ENCODE results near the gene BRIP1.

Gene BRIP1

GRCh38 chr17:61757168-61757567 lies 106.2 kb downstream of the BRIP1 start:
- no peak overlapping the region for H3K27ac ChIP-seq (ENCODE audit: extremely low read depth, low read depth, low read length)
- H3K9me3 ChIP-seq (ENCODE audit: control insufficient read depth, insufficient read depth, low read depth, low read length) = no peaks in the 10 kb centered on the region
- POLR2A ChIA-PET = interaction anchor here (0.6 kb wide), 1 partner anchor 77 kb away, joined by 3 read pairs; no protein-coding TSS in a partner anchor
- TF ChIP-seq, protein P1, sequence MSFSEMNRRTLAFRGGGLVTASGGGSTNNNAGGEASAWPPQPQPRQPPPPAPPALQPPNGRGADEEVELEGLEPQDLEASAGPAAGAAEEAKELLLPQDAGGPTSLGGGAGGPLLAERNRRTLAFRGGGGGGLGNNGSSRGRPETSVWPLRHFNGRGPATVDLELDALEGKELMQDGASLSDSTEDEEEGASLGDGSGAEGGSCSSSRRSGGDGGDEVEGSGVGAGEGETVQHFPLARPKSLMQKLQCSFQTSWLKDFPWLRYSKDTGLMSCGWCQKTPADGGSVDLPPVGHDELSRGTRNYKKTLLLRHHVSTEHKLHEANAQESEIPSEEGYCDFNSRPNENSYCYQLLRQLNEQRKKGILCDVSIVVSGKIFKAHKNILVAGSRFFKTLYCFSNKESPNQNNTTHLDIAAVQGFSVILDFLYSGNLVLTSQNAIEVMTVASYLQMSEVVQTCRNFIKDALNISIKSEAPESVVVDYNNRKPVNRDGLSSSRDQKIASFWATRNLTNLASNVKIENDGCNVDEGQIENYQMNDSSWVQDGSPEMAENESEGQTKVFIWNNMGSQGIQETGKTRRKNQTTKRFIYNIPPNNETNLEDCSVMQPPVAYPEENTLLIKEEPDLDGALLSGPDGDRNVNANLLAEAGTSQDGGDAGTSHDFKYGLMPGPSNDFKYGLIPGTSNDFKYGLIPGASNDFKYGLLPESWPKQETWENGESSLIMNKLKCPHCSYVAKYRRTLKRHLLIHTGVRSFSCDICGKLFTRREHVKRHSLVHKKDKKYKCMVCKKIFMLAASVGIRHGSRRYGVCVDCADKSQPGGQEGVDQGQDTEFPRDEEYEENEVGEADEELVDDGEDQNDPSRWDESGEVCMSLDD (tag by site-specific recombination; IDR thresholded peaks at IDR 0.05) = no peak
- TF ChIP-seq GLIS1 (tag by site-specific recombination; IDR thresholded peaks at IDR 0.05) = no peak
- no peak for TF ChIP-seq ZNF138 (tag by site-specific recombination; IDR thresholded peaks at IDR 0.05; ENCODE audit: borderline replicate concordance)
- TF ChIP-seq ZNF398 (tag by site-specific recombination; IDR thresholded peaks at IDR 0.05) = no peak
- no peak for TF ChIP-seq ZIC2 (tag by site-specific recombination; IDR thresholded peaks at IDR 0.05)
- no peak for TF ChIP-seq ZNF350 (tag by site-specific recombination; IDR thresholded peaks at IDR 0.05)
- TF ChIP-seq, protein P2, sequence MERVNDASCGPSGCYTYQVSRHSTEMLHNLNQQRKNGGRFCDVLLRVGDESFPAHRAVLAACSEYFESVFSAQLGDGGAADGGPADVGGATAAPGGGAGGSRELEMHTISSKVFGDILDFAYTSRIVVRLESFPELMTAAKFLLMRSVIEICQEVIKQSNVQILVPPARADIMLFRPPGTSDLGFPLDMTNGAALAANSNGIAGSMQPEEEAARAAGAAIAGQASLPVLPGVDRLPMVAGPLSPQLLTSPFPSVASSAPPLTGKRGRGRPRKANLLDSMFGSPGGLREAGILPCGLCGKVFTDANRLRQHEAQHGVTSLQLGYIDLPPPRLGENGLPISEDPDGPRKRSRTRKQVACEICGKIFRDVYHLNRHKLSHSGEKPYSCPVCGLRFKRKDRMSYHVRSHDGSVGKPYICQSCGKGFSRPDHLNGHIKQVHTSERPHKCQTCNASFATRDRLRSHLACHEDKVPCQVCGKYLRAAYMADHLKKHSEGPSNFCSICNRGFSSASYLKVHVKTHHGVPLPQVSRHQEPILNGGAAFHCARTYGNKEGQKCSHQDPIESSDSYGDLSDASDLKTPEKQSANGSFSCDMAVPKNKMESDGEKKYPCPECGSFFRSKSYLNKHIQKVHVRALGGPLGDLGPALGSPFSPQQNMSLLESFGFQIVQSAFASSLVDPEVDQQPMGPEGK (tag by site-specific recombination; IDR thresholded peaks at IDR 0.05) = no peak
- no peak for TF ChIP-seq ZNF48 (tag by site-specific recombination; IDR thresholded peaks at IDR 0.05)
- TF ChIP-seq OVOL3 (tag by site-specific recombination; IDR thresholded peaks at IDR 0.05) = no peak
- TF ChIP-seq YY1 (tag by site-specific recombination; IDR thresholded peaks at IDR 0.05) = no peak
- H3K36me3 ChIP-seq (ENCODE audit: control insufficient read depth in 2 of 2, insufficient read depth in 1 of 2, low read length in 2 of 2) = peaks cover 33 to 43% of the 10 kb centered on the region in 2 experiments
- no peak overlapping the region for H3K4me3 ChIP-seq (ENCODE audit: low read depth, low read length)
- peaks cover 3% of the 10 kb centered on the region; the same call in 1 of the 2 replicates for H3K4me1 ChIP-seq (ENCODE audit: control insufficient read depth, insufficient read depth, low read length)
- CTCF ChIA-PET = interaction anchor here (0.6 kb wide), 1 partner anchor 314 kb away, joined by 5 read pairs; no protein-coding TSS in a partner anchor

GRCh38 chr17:61756561-61756960 lies 106.8 kb downstream of the BRIP1 start:
- Histone ChIP-seq H3K27ac (ENCODE audit: extremely low read depth, low read depth, low read length) (no peak overlapping the region), H3K9me3 (ENCODE audit: control insufficient read depth, insufficient read depth, low read depth, low read length) (no peaks in the 10 kb centered on the region), H3K4me1 (ENCODE audit: control insufficient read depth, insufficient read depth, low read length) (peaks cover 3% of the 10 kb centered on the region; the same call in 1 of the 2 replicates), H3K36me3 (ENCODE audit: control insufficient read depth in 2 of 2, insufficient read depth in 1 of 2, low read length in 2 of 2) (peaks cover 27 to 42% of the 10 kb centered on the region in 2 experiments), H3K4me3 (ENCODE audit: low read depth, low read length) (no peak overlapping the region)
- CTCF ChIA-PET = interaction anchor here (1.0 kb wide), 1 partner anchor 9 kb away, joined by 3 read pairs; no protein-coding TSS in a partner anchor
- POLR2A ChIA-PET = interaction anchor here (0.6 kb wide), 2 partner anchors 76 to 1218 kb away, joined by 3 to 7 read pairs; no protein-coding TSS in a partner anchor
- TF ChIP-seq SETDB1 (IDR thresholded peaks at IDR 0.05; ENCODE audit: insufficient read length, low read length) (no peak), ZNF138 (tag by site-specific recombination; IDR thresholded peaks at IDR 0.05; ENCODE audit: borderline replicate concordance) (no peak), ZNF776 (tag by site-specific recombination; IDR thresholded peaks at IDR 0.05; ENCODE audit: borderline replicate concordance) (no peak), KLF9 (tag by site-specific recombination; IDR thresholded peaks at IDR 0.05; ENCODE audit: low read depth) (no peak)

GRCh38 chr17:61755668-61756067 lies 107.7 kb downstream of the BRIP1 start:
- H3K4me3 ChIP-seq (ENCODE audit: low read depth, low read length) = no peak overlapping the region
- peaks cover 23 to 43% of the 10 kb centered on the region in 2 experiments for H3K36me3 ChIP-seq (ENCODE audit: control insufficient read depth in 2 of 2, insufficient read depth in 1 of 2, low read length in 2 of 2)
- peaks cover 3% of the 10 kb centered on the region; the same call in 1 of the 2 replicates for H3K4me1 ChIP-seq (ENCODE audit: control insufficient read depth, insufficient read depth, low read length)
- POLR2A ChIA-PET = no interaction called here
- CTCF ChIA-PET = interaction anchor here (0.5 to 1.1 kb wide), 5 partner anchors 8 to 149 kb away, joined by 3 to 5 read pairs (median 3); no protein-coding TSS in a partner anchor
- H3K9me3 ChIP-seq (ENCODE audit: control insufficient read depth, insufficient read depth, low read depth, low read length) = no peaks in the 10 kb centered on the region
- H3K27ac ChIP-seq (ENCODE audit: extremely low read depth, low read depth, low read length) = no peak overlapping the region
- no peak for TF ChIP-seq ZNF473 (tag by site-specific recombination; IDR thresholded peaks at IDR 0.05)
- TF ChIP-seq ZNF623 (tag by site-specific recombination; IDR thresholded peaks at IDR 0.05) = no peak
- no peak for TF ChIP-seq ZBTB49 (tag by site-specific recombination; IDR thresholded peaks at IDR 0.05; ENCODE audit: low read depth)
- TF ChIP-seq, protein P3, sequence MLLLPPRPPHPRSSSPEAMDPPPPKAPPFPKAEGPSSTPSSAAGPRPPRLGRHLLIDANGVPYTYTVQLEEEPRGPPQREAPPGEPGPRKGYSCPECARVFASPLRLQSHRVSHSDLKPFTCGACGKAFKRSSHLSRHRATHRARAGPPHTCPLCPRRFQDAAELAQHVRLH (tag by site-specific recombination; IDR thresholded peaks at IDR 0.05) = no peak
- TF ChIP-seq ZNF692 (tag by site-specific recombination; IDR thresholded peaks at IDR 0.05) = no peak
- TF ChIP-seq ZNF677 (tag by site-specific recombination; IDR thresholded peaks at IDR 0.05) = no peak
- no peak for TF ChIP-seq SALL2 (tag by site-specific recombination; IDR thresholded peaks at IDR 0.05; ENCODE audit: borderline replicate concordance)
